ENCODE results near the gene LUC7L2.

DNA sequence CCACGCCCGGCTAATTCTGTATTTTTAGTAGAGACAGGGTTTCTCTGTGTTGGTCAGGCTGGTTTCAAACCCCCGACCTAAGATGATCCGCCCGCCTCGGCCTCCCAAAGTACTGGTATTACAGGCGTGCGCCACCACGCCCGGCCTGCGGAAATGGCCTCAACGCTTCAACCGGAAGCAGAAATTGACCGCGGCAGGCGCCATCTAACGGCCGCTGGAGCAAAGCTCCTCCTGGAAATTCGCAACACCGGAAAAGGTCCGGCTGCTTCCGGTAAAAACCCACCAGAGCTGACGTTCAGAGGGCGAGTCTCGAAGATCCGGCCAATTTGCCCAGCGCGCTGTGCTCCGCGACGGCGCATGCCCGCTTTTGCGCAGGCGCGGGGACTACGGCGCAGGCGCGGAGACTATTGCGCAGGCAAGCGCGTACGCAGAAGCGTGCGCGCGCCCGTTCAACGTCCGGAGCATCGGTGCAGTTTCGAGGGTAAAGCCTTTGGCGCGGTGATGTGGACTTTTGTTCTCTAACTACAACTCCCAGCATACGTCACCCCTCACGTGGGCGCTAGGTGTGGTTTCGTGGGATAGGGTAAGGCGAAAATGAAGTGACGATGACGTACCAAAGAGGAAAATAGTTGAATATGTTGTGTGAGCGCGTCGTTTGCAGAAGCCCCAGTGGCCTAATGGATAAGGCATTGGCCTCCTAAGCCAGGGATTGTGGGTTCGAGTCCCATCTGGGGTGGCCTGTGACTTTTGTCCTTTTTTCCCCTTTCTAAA, 19.5 kb upstream of the LUC7L2 start:
- peak; percentile 38 to 61 (median 60) for TF ChIP-seq POLR2A (IDR thresholded peaks at IDR 0.05)
- TF ChIP-seq, protein P1, sequence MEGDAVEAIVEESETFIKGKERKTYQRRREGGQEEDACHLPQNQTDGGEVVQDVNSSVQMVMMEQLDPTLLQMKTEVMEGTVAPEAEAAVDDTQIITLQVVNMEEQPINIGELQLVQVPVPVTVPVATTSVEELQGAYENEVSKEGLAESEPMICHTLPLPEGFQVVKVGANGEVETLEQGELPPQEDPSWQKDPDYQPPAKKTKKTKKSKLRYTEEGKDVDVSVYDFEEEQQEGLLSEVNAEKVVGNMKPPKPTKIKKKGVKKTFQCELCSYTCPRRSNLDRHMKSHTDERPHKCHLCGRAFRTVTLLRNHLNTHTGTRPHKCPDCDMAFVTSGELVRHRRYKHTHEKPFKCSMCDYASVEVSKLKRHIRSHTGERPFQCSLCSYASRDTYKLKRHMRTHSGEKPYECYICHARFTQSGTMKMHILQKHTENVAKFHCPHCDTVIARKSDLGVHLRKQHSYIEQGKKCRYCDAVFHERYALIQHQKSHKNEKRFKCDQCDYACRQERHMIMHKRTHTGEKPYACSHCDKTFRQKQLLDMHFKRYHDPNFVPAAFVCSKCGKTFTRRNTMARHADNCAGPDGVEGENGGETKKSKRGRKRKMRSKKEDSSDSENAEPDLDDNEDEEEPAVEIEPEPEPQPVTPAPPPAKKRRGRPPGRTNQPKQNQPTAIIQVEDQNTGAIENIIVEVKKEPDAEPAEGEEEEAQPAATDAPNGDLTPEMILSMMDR (IDR thresholded peaks at IDR 0.05) = peak; percentile 61 to 92 (median 85)

Data from body of pancreas (tissue), 4 donors.